RWPE2 (cell line): ENCODE measurements around the gene TMEM238L.

Experiments
- ATAC-seq: fragments of 200-7000 bp; cut with Tn5 transposase; 3 replicates; pipeline ENCODE4 v1.9.1; 2021; ENCODE audit warnings: low read depth
- DNase-seq: peaks from one replicate; pipeline ENCODE4 v3.0.0-alpha.2; 2020; ENCODE audit warnings: low spot score
- H3K27ac ChIP-seq: fragments of 450-650 bp; 2 replicates; pipeline ENCODE4 v1.5.1; 2017; ENCODE audit warnings: mild to moderate bottlenecking; ENCODE audit not compliant: poor library complexity, severe bottlenecking
- H3K27me3 ChIP-seq: fragments of 250-450 bp; sonication (Bioruptor Pico); 2 replicates; pipeline ENCODE4 v1.5.1; 2021; ENCODE audit warnings: mild to moderate bottlenecking, moderate library complexity; ENCODE audit not compliant: insufficient read depth, poor library complexity, severe bottlenecking
- H3K36me3 ChIP-seq: fragments of 250-450 bp; sonication (Bioruptor Pico); 2 replicates; pipeline ENCODE4 v1.5.1; 2020; ENCODE audit warnings: low read depth, mild to moderate bottlenecking, moderate library complexity
- H3K4me1 ChIP-seq: fragments of 250-450 bp; sonication (Bioruptor Pico); 2 replicates; pipeline ENCODE4 v1.5.1; 2021; ENCODE audit warnings: mild to moderate bottlenecking, moderate library complexity; ENCODE audit not compliant: insufficient read depth, poor library complexity, severe bottlenecking
- H3K4me3 ChIP-seq: fragments of 250-450 bp; sonication (Bioruptor Pico); 2 replicates; pipeline ENCODE4 v1.5.1; 2021; ENCODE audit warnings: mild to moderate bottlenecking, moderate library complexity; ENCODE audit not compliant: severe bottlenecking
- H3K9me3 ChIP-seq: fragments of 250-450 bp; sonication (Bioruptor Pico); 2 replicates; pipeline ENCODE4 v1.5.1; 2021; ENCODE audit warnings: mild to moderate bottlenecking, moderate library complexity; ENCODE audit not compliant: severe bottlenecking
- CTCF ChIP-seq: fragments of 450-650 bp; IDR thresholded peaks from one replicate; pipeline ENCODE4 v1.5.1; 2017; ENCODE audit warnings: mild to moderate bottlenecking, moderate library complexity; ENCODE audit not compliant: poor library complexity, severe bottlenecking

Gene TMEM238L

GRCh38 chr17:10775058-10775457 is 28.8 kb downstream of the TMEM238L start:
- no peak for TF ChIP-seq CTCF
- Histone ChIP-seq H3K36me3 (no peaks in the 10 kb centered on the region), H3K4me1 (no peaks in the 10 kb centered on the region), H3K4me3 (no peak overlapping the region), H3K9me3 (no peaks in the 10 kb centered on the region), H3K27ac (no peak overlapping the region), H3K27me3 (no peaks in the 10 kb centered on the region)
- DNase-seq (no peak), ATAC-seq (no peak)

GRCh38 chr17:10773391-10773790 is 30.5 kb downstream of the TMEM238L start:
- H3K27ac ChIP-seq = no peak overlapping the region
- DNase-seq (no peak), ATAC-seq (no peak)
- no peak for TF ChIP-seq CTCF
- no peaks in the 10 kb centered on the region for H3K4me1 ChIP-seq
- H3K4me3 ChIP-seq = no peak overlapping the region
- H3K27me3 ChIP-seq = no peaks in the 10 kb centered on the region
- H3K9me3 ChIP-seq = no peaks in the 10 kb centered on the region
- no peaks in the 10 kb centered on the region for H3K36me3 ChIP-seq

- no peak for ATAC-seq
- no peaks in the 10 kb centered on the region for H3K36me3 ChIP-seq
- no peak overlapping the region for H3K4me3 ChIP-seq
- no peak overlapping the region for H3K27ac ChIP-seq
- TF ChIP-seq CTCF = peak; percentile 64
- H3K27me3 ChIP-seq = no peaks in the 10 kb centered on the region
- DNase-seq = no peak
- no peaks in the 10 kb centered on the region for H3K4me1 ChIP-seq
- no peaks in the 10 kb centered on the region for H3K9me3 ChIP-seq
Observed at GRCh38 chr17:10772425-10773380, 31.2 kb downstream of the TMEM238L start.

- no peak overlapping the region for H3K27ac ChIP-seq
- no peak for TF ChIP-seq CTCF
- DNase-seq (no peak), ATAC-seq (no peak)
- no peaks in the 10 kb centered on the region for H3K36me3 ChIP-seq
- no peaks in the 10 kb centered on the region for H3K27me3 ChIP-seq
- no peaks in the 10 kb centered on the region for H3K4me1 ChIP-seq
- H3K9me3 ChIP-seq = no peaks in the 10 kb centered on the region
- no peak overlapping the region for H3K4me3 ChIP-seq
Observed at GRCh38 chr17:10771148-10771547, 32.8 kb downstream of the TMEM238L start.

GRCh38 chr17:10769840-10770239 is 34.1 kb downstream of the TMEM238L start:
- ATAC-seq = no peak
- H3K27ac ChIP-seq = no peak overlapping the region

More at GRCh38 chr17:10769840-10770239, 34.1 kb downstream of the TMEM238L start:
- Histone ChIP-seq H3K27me3 (no peaks in the 10 kb centered on the region), H3K4me3 (no peak overlapping the region), H3K4me1 (no peaks in the 10 kb centered on the region), H3K9me3 (no peaks in the 10 kb centered on the region), H3K36me3 (no peaks in the 10 kb centered on the region)
- TF ChIP-seq CTCF = no peak
- no peak for DNase-seq
